GM18517 (cell line): ENCODE measurements around the gene TYRO3.
"Not testable (repeated sequence)": the region's sequence is repeated elsewhere in the genome, so short reads cannot be mapped to it uniquely, and the experiment has no call there.

Experiments used
- ATAC-seq: cut with Tn5 transposase; IDR thresholded peaks from one replicate; pipeline ENCODE4 v1.9.1; 2021; ENCODE audit warnings: mild to moderate bottlenecking, moderate library complexity; ENCODE audit not compliant: unreplicated experiment

TYRO3 gene

DNA sequence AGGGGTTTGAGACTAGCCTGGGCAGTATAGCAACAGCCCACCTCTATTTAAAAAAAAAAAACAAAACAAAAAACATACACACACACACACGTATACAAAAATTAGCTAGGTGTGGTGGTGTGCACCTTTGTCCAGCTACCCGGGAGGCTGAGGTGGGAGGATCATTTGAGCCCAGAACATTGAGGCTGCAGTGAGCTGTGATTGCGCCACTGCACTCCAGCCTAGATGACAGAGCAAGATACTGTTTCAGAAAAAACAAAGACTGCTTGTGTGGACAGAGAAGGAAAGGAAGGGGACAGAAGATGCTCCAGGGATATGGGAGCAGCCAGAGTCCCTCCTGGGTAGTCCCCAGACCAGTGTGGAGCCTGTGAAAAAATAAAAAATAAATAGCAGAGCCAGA, 12.9 kb downstream of the TYRO3 start:
- no peak for ATAC-seq

GRCh38 chr15:41572866-41573265, 13.9 kb downstream of the TYRO3 start:
- ATAC-seq = no peak

DNA sequence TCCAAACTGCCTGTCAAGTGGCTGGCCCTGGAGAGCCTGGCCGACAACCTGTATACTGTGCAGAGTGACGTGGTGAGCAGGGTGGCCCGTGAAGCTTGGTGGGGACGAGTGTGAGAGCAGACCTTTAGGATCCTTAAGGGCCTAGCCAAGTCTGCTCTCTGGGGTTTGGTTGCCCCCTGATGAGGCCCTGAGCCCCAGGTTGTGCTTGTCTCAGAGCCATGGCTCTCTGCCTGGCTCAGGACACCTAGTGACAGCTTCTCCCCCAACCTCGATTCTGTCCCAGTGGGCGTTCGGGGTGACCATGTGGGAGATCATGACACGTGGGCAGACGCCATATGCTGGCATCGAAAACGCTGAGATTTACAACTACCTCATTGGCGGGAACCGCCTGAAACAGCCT, 14.4 kb downstream of the TYRO3 start:
- ATAC-seq = no peak

GRCh38 chr15:41574158-41574557, 15.1 kb downstream of the TYRO3 start:
- ATAC-seq = no peak

- ATAC-seq = no peak
Observed at GRCh38 chr15:41575282-41575681, 16.3 kb downstream of the TYRO3 start.

DNA sequence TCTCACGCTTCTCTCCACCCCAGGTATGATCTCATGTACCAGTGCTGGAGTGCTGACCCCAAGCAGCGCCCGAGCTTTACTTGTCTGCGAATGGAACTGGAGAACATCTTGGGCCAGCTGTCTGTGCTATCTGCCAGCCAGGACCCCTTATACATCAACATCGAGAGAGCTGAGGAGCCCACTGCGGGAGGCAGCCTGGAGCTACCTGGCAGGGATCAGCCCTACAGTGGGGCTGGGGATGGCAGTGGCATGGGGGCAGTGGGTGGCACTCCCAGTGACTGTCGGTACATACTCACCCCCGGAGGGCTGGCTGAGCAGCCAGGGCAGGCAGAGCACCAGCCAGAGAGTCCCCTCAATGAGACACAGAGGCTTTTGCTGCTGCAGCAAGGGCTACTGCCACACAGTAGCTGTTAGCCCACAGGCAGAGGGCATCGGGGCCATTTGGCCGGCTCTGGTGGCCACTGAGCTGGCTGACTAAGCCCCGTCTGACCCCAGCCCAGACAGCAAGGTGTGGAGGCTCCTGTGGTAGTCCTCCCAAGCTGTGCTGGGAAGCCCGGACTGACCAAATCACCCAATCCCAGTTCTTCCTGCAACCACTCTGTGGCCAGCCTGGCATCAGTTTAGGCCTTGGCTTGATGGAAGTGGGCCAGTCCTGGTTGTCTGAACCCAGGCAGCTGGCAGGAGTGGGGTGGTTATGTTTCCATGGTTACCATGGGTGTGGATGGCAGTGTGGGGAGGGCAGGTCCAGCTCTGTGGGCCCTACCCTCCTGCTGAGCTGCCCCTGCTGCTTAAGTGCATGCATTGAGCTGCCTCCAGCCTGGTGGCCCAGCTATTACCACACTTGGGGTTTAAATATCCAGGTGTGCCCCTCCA, 19.1 kb downstream of the TYRO3 start:
- no peak for ATAC-seq

DNA sequence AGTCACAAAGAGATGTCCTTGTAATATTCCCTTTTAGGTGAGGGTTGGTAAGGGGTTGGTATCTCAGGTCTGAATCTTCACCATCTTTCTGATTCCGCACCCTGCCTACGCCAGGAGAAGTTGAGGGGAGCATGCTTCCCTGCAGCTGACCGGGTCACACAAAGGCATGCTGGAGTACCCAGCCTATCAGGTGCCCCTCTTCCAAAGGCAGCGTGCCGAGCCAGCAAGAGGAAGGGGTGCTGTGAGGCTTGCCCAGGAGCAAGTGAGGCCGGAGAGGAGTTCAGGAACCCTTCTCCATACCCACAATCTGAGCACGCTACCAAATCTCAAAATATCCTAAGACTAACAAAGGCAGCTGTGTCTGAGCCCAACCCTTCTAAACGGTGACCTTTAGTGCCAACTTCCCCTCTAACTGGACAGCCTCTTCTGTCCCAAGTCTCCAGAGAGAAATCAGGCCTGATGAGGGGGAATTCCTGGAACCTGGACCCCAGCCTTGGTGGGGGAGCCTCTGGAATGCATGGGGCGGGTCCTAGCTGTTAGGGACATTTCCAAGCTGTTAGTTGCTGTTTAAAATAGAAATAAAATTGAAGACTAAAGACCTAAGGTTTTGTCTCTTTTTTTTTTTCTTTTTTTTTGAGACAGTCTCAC, 19.8 kb downstream of the TYRO3 start:
- no peak for ATAC-seq

DNA sequence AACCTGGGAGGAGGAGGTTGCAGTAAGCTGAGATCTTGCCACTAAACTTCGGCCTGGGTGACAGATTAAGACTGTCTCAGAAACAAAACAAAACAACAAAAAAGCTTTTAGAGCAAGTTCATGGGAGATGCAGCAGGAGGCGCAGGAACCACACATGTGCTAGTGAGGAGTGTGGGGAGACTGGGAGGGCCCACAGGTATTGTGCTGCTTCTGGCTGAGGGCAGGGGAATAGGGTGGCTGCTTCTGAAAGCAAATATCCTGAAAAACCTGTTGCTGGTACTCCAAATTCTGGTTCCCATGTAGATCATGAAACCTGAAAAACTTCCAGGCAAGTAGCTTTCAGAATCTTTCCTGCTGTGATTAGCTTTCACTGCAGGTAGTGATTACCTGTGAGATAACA, 22.1 kb downstream of the TYRO3 start:
- no peak for ATAC-seq

DNA sequence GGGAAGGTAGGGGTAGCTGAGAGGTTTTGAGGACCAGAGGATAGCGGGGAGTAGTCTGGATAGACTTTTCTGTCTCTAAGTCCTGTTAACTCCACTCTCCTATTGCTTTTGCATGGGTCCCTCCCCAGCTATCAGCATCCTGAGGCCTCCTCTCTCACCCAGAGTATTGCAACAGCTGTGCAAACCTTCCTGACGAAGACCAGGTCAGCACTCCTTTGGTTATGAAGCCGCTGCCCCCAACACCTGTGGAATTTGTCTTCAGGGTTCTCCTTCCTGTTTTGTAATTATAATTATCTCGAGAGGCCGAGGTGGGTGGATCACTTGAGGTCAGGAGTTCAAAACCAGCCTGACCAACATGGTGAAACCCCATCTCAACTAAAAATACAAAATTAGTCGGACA, 24.8 kb downstream of the TYRO3 start:
- no peak for ATAC-seq

DNA sequence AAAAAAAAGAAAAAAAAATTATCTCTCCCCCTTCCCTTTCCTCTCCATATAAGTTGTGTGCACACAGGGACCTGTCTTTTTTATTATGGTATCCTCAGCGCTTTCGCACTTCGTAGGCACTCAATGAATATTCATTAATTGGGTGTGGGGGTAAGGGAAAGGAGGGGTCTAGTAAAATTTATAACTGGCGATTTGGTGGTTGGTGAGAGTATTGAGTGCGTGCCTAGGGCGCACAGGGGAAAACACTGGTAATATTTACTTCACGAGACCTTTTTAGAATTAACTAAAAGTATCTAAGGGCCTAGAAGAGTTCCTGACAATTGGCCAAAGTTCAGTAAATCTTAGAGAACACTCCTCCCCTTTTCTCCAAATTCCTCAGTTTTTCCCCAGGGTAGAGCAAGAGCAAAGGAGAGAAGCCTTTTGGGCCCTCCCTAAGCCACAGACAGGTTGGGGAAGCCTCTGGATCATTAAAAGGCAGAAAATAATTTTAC, 25.7 kb downstream of the TYRO3 start:
- no peak for ATAC-seq

- ATAC-seq = no peak
Observed at GRCh38 chr15:41585127-41586047, 26.4 kb downstream of the TYRO3 start.

GRCh38 chr15:41586531-41587282, 27.7 kb downstream of the TYRO3 start:
- ATAC-seq = not testable (repeated sequence)

- ATAC-seq = not testable (repeated sequence)
Observed at GRCh38 chr15:41589018-41589417, 30.0 kb downstream of the TYRO3 start.

- ATAC-seq = not testable (repeated sequence)
Observed at GRCh38 chr15:41589571-41589970, 30.6 kb downstream of the TYRO3 start.

- ATAC-seq = not testable (repeated sequence)
Observed at GRCh38 chr15:41591217-41591616, 32.2 kb downstream of the TYRO3 start.

DNA sequence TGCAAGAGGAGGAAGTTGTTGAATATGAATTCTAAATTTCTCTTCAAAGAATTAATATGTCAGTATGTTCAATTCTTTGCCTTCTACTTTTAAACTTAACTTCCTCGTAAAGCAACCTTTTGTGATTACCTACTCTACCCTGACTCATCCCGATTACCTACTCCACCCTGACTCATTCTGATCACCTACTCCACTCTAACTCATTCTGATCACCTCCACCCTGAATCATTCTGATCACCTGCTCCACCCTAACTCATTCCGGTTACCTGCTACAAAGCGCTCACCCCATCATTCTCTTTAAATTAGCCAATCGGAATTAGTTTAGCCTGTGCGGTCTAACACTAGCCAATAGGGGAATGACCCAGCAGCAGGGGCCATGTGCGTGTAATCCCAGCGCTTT, 33.7 kb downstream of the TYRO3 start:
- ATAC-seq = not testable (repeated sequence)

DNA sequence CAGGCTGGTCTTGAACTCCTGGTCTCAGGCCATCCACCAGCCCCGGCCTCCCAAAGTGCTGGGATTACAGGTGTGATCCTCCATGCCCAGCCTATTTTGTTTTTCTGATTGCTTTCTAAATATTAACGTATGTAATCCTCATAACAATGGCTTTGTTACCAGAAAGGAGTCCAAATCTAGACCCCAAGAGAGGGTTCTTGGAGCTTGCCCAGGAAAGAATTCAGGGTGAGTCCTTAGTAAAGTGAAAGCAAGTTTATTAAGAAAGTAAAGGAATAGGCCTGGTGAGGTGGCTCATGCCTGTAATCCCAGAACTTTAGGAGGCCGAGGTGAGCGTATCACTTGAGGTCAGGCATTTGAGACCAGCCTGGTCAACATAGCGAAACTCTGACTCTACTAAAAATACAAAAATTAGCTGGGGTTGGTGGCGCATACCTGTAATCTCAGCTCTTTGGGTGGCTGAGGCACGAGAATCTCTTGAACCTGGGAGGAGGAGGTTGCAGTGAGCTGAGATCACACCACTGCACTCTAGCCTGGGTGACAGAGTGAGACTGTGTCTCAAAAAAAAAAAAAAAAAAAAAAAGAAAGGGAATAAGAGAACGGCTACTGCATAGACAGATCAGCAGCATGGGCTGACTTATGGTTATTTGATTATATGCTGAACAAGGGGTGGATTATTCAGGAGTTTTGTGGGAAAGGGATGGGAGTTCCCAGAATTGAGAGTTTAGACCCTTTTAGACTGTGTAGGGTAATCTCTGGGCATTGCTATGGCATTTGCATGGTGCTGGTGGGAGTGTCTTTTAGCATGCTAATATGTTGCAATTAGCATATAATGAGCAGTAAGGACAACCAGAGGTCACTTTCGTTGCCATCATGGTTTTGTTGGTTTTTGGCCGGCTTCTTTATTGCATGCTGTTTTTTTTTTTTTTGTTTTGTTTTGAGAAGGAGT, 36.1 kb downstream of the TYRO3 start:
- no peak for ATAC-seq

- no peak for ATAC-seq
Observed at GRCh38 chr15:41596972-41597371, 38.0 kb downstream of the TYRO3 start.

- ATAC-seq = no peak
Observed at GRCh38 chr15:41597787-41598186, 38.8 kb downstream of the TYRO3 start.
